Measurements from ENCODE around the gene UBE3A.
A peak's percentile ranks its signal among the peaks of the same experiment; 100 is the strongest.

UBE3A gene

DNA sequence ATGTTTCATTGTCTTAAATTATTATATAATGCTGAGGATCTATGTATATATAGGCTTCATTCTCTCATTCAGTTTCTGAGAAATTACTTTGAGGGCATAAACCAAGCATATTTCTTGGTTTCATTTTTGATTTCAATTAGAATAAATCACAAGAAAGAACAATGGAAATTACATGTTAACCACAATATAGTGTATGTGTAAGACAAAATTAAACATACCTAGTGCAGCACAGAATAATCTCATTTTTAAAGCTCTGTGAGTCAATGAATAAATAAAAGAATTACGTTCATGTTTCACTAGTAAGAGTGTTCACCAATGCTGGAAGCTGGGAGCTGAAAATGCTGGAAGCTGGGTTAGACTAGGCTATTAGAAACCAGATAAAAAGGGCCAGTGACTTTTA, 72.8 kb downstream of the UBE3A start:
- DNase-seq (ENCODE audit: insufficient read length, low spot score): no peak
- TF ChIP-seq PAX5 (IDR thresholded peaks at IDR 0.05; ENCODE audit: insufficient read depth, low read length, severe bottlenecking) (no peak), POLR2A (IDR thresholded peaks at IDR 0.05; ENCODE audit: low read depth, low read length) (no peak), SPI1 (IDR thresholded peaks at IDR 0.05; ENCODE audit: low read depth, low read length) (no peak), TAF1 (IDR thresholded peaks at IDR 0.05; ENCODE audit: low read depth, low read length) (no peak)
- FAIRE-seq: no peak

DNA sequence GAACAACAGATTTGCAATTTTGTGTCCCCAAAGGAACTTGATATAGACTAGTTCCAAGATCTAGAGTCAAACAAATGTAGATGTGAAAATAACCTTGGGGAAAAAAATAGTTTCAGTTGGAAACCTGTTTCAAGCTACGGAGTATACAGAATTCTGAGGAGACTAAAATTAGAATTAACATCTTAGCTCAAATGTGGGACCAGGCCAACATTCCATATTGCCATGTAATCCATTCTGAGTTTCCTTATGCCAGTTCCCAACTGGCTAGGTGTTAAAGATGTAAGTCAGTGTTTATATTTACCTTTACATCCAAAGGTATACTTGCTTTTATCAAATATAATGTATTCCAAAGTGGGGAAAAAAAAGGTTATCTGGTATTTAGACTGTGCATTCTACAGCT, 76.3 kb downstream of the UBE3A start:
- FAIRE-seq: no peak
- TF ChIP-seq TAF1 (IDR thresholded peaks at IDR 0.05; ENCODE audit: low read depth, low read length): no peak
- no peak for TF ChIP-seq PAX5 (IDR thresholded peaks at IDR 0.05; ENCODE audit: insufficient read depth, low read length, severe bottlenecking)
- TF ChIP-seq POLR2AphosphoS5 (IDR thresholded peaks at IDR 0.05; ENCODE audit: low read depth, low read length): no peak
- no peak for TF ChIP-seq SPI1 (IDR thresholded peaks at IDR 0.05; ENCODE audit: low read depth, low read length)
- DNase-seq (ENCODE audit: insufficient read length, low spot score): no peak

DNA sequence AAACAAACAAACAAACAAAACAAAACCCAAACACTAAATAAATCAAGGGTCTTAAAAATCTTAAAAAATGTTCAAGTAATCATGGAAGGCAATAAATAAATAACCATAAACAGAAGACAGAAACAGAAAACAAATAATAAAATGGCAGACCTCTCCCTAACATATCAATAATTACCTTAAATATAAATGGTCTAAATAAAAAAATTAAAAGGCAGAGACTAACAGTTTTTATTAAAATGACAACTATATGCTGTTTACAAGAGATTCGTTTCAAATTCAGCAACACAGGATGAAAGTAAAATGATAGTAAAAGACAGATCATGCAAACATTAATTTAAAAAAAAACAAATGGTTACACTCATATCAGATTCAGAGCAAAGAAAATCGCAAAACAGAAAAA, 91.1 kb downstream of the UBE3A start:
- DNase-seq (ENCODE audit: insufficient read length, low spot score) (no peak), FAIRE-seq (no peak)
- TF ChIP-seq PAX5 (IDR thresholded peaks at IDR 0.05; ENCODE audit: insufficient read depth, low read length, severe bottlenecking): no peak
- no peak for TF ChIP-seq POU2F2 (IDR thresholded peaks at IDR 0.05; ENCODE audit: low read depth, low read length)
- TF ChIP-seq SPI1 (IDR thresholded peaks at IDR 0.05; ENCODE audit: low read depth, low read length): no peak
- no peak for TF ChIP-seq POLR2AphosphoS5 (IDR thresholded peaks at IDR 0.05; ENCODE audit: low read depth, low read length)
- TF ChIP-seq TAF1 (IDR thresholded peaks at IDR 0.05; ENCODE audit: low read depth, low read length): no peak
- no peak for TF ChIP-seq POLR2A (IDR thresholded peaks at IDR 0.05; ENCODE audit: low read depth, low read length)

DNA sequence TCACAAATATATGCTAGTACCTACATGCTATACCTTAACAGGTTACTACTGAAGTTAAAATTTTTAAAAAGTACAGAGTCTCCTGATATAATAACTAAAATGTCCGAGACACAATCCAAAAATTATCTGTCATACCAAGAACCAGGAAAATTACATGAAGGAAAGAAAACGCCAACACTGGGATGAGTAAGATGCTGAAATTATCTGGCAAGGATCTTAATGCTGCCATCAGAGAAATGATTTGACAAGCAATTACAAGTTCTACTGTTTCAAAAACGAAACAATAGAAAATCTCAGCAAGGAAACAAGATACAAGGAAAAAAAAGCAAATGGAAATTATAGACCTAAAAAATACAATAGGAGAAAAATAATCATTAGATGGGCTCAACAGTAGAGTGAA, 92.5 kb downstream of the UBE3A start:
- FAIRE-seq: no peak
- TF ChIP-seq SPI1 (IDR thresholded peaks at IDR 0.05; ENCODE audit: low read depth, low read length): no peak
- no peak for TF ChIP-seq PAX5 (IDR thresholded peaks at IDR 0.05; ENCODE audit: insufficient read depth, low read length, severe bottlenecking)
- TF ChIP-seq TAF1 (IDR thresholded peaks at IDR 0.05; ENCODE audit: low read depth, low read length): no peak
- TF ChIP-seq POLR2AphosphoS5 (IDR thresholded peaks at IDR 0.05; ENCODE audit: low read depth, low read length): no peak
- TF ChIP-seq POU2F2 (IDR thresholded peaks at IDR 0.05; ENCODE audit: low read depth, low read length): no peak
- no peak for TF ChIP-seq POLR2A (IDR thresholded peaks at IDR 0.05; ENCODE audit: low read depth, low read length)

DNA sequence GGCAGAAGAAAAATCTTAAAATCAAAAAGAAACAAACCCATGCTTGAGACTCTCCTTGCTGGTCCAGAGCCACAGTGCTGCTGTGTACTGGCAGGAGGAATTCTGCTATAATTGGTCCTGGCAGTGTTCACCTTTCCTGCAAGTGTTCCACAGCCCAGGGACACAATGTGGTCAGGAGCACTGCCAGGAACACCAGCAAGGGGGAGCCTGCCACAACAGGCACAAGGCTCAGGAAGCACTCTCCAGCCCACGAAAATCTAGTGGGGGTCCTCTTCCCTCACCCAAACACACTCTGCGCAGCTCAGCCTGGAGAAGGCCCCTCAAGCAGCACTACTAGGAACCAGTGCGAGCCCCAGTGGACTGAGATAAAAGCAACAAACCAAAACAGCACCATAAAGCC, 92.9 kb downstream of the UBE3A start:
- no peak for TF ChIP-seq SPI1 (IDR thresholded peaks at IDR 0.05; ENCODE audit: low read depth, low read length)
- no peak for TF ChIP-seq POLR2A (IDR thresholded peaks at IDR 0.05; ENCODE audit: low read depth, low read length)
- TF ChIP-seq PAX5 (IDR thresholded peaks at IDR 0.05; ENCODE audit: insufficient read depth, low read length, severe bottlenecking): no peak
- TF ChIP-seq POU2F2 (IDR thresholded peaks at IDR 0.05; ENCODE audit: low read depth, low read length): no peak
- no peak for TF ChIP-seq TAF1 (IDR thresholded peaks at IDR 0.05; ENCODE audit: low read depth, low read length)
- TF ChIP-seq POLR2AphosphoS5 (IDR thresholded peaks at IDR 0.05; ENCODE audit: low read depth, low read length): no peak
- no peak for DNase-seq (ENCODE audit: insufficient read length, low spot score)
- no peak for FAIRE-seq

More for the DNA sequence above, 92.5 kb downstream of the UBE3A start:
- DNase-seq (ENCODE audit: insufficient read length, low spot score): no peak

DNA sequence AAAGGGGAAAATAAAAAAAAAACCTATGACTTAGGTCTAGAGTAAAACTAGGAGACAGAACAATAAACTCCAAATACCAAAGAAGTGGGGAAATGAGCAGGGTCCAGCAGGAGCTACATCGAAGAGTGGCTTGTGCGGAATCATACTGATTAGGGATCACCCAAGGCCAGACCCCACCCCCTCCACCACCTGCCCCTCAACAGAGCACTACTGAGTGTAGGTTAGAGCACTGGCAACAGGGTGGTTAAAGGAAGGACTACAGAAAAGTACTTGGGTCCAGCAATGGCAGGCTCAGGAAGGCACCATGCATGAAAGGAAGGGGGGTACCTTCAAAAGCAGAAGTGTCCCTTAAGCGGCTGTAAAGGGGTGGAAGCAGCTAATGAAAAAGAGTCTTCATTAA, 96.2 kb downstream of the UBE3A start:
- TF ChIP-seq SPI1 (IDR thresholded peaks at IDR 0.05; ENCODE audit: low read depth, low read length) (0 out of 2 replicates have a peak, but pooled peaks have one; percentile 46), TAF1 (IDR thresholded peaks at IDR 0.05; ENCODE audit: low read depth, low read length) (no peak), POLR2A (IDR thresholded peaks at IDR 0.05; ENCODE audit: low read depth, low read length) (no peak)
- DNase-seq (ENCODE audit: insufficient read length, low spot score) (no peak), FAIRE-seq (no peak)

DNA sequence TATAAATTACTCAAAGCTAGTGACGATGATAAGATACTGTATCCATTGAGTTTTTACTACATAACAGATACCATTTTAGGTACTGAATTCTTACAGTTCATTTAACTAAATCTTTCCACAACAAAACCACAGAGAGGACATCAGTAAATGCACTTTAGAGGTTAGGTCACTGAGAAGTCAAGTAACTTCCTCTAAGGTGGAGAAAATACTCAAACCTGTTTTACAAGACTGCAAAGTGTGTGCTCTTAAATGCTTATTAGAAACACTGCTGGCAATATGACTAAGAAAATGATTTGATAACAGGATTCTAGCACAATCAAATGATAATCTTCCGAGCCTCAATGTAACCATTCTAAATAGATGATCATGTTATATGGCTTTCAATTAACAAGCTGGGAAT, 99.4 kb downstream of the UBE3A start:
- FAIRE-seq (no peak), DNase-seq (ENCODE audit: insufficient read length, low spot score) (no peak)
- TF ChIP-seq PAX5 (IDR thresholded peaks at IDR 0.05; ENCODE audit: insufficient read depth, low read length, severe bottlenecking) (no peak), POU2F2 (IDR thresholded peaks at IDR 0.05; ENCODE audit: low read depth, low read length) (no peak), POLR2AphosphoS5 (IDR thresholded peaks at IDR 0.05; ENCODE audit: low read depth, low read length) (no peak), TAF1 (IDR thresholded peaks at IDR 0.05; ENCODE audit: low read depth, low read length) (no peak), SPI1 (IDR thresholded peaks at IDR 0.05; ENCODE audit: low read depth, low read length) (no peak), POLR2A (IDR thresholded peaks at IDR 0.05; ENCODE audit: low read depth, low read length) (no peak)

DNA sequence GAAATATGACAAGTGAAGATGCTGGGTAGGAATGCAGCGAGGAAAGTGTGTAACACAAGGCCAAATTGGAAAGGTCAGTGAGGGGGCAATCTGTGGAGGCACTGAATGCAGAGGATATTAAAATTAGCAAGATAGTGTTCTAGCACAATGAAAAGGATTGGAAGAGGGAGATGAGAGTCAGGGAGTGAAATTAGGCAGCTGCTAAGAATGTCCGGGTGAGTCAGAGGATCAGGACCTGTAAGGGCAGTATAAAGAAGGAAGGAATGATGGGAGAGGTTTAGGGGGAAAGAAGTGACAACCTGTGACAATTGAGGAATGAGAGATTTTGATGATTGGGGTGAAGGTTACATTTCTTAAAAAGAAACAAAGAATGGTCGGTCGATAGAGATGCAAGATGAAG, 103.5 kb downstream of the UBE3A start:
- TF ChIP-seq TAF1 (IDR thresholded peaks at IDR 0.05; ENCODE audit: low read depth, low read length): no peak
- TF ChIP-seq SPI1 (IDR thresholded peaks at IDR 0.05; ENCODE audit: low read depth, low read length): no peak
- no peak for TF ChIP-seq PAX5 (IDR thresholded peaks at IDR 0.05; ENCODE audit: insufficient read depth, low read length, severe bottlenecking)
- no peak for TF ChIP-seq POLR2A (IDR thresholded peaks at IDR 0.05; ENCODE audit: low read depth, low read length)
- TF ChIP-seq POU2F2 (IDR thresholded peaks at IDR 0.05; ENCODE audit: low read depth, low read length): no peak
- TF ChIP-seq POLR2AphosphoS5 (IDR thresholded peaks at IDR 0.05; ENCODE audit: low read depth, low read length): no peak
- FAIRE-seq: no peak
- no peak for DNase-seq (ENCODE audit: insufficient read length, low spot score)

DNA sequence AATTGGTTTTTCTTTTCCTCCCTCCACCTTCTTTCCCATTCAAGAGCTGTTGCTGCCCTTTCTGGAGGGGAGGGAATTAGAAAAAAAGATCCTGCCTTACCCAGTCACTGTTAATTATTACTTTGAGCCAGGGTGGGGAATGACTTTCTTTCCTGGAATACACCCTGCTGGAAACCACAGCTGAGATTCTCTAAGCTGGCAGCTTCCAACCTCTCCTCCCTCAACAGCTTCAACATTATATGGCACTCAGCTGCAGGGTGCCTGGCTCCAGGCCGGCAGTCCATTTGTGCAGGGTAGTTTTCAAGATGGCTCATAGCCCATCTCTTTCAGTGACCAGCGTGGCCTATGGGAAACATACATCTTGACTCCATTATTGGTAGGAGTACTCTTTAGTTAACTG, 105.8 kb downstream of the UBE3A start:
- no peak for FAIRE-seq
- TF ChIP-seq POU2F2 (IDR thresholded peaks at IDR 0.05; ENCODE audit: low read depth, low read length): no peak
- no peak for TF ChIP-seq SPI1 (IDR thresholded peaks at IDR 0.05; ENCODE audit: low read depth, low read length)
- no peak for TF ChIP-seq PAX5 (IDR thresholded peaks at IDR 0.05; ENCODE audit: insufficient read depth, low read length, severe bottlenecking)
- no peak for TF ChIP-seq POLR2A (IDR thresholded peaks at IDR 0.05; ENCODE audit: low read depth, low read length)
- TF ChIP-seq TAF1 (IDR thresholded peaks at IDR 0.05; ENCODE audit: low read depth, low read length): no peak
- TF ChIP-seq POLR2AphosphoS5 (IDR thresholded peaks at IDR 0.05; ENCODE audit: low read depth, low read length): no peak
- no peak for DNase-seq (ENCODE audit: insufficient read length, low spot score)

DNA sequence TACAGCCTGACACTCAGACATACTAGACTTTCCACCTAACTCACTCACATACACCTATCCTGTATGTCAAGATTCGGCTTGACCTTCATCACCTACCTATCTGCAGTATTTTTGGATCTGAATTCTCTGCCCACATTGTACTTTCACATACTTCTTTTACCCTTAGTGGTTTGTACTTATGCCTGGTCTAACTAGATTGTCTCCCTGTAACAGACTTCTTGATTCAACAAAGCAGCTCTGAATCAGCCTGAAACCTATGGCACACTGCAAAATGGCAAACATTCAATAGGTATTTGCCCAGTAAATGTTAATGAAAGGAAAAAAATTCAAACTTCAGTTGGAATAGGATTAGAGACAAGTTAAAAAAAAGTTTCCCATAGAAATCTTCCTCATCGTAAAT, 106.5 kb downstream of the UBE3A start:
- FAIRE-seq (no peak), DNase-seq (ENCODE audit: insufficient read length, low spot score) (no peak)
- TF ChIP-seq POLR2AphosphoS5 (IDR thresholded peaks at IDR 0.05; ENCODE audit: low read depth, low read length) (no peak), POU2F2 (IDR thresholded peaks at IDR 0.05; ENCODE audit: low read depth, low read length) (no peak), SPI1 (IDR thresholded peaks at IDR 0.05; ENCODE audit: low read depth, low read length) (no peak), POLR2A (IDR thresholded peaks at IDR 0.05; ENCODE audit: low read depth, low read length) (no peak)
